ENCODE results near the gene SPDEF.

SPDEF gene

DNA sequence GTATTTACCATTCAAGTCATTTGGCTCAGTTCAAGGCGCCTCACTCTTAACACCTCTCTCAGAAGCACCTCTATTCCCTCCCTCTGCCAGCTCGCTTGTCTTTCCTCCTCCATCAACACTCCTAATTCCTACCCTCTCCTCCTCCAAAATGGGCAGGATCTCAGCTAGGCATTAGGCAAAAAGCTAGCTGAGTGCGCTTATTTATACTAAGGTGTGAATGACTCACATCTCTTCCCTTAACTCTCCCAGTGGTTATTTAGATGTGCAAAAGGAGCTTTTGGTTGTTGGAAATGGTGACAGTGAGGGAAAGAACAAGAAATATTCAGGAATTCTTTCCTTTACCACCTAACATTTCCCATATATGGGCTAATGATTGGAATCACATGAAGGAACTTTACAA, 61.2 kb downstream of the SPDEF start:
- TF ChIP-seq ZNF239 (tag by site-specific recombination; IDR thresholded peaks at IDR 0.05) (no peak), ZNF140 (tag by site-specific recombination; IDR thresholded peaks at IDR 0.05) (no peak), ZNF664 (tag by site-specific recombination; IDR thresholded peaks at IDR 0.05) (no peak), ZNF707 (tag by site-specific recombination; IDR thresholded peaks at IDR 0.05) (no peak), ZNF747 (tag by site-specific recombination; IDR thresholded peaks at IDR 0.05) (no peak), TRIM28 (IDR thresholded peaks at IDR 0.05; ENCODE audit: borderline replicate concordance, low read length) (no peak), ZSCAN30 (tag by site-specific recombination; IDR thresholded peaks at IDR 0.05) (no peak), ZNF623 (tag by site-specific recombination; IDR thresholded peaks at IDR 0.05) (no peak), ZNF585B (tag by site-specific recombination; IDR thresholded peaks at IDR 0.05) (no peak)
- H3K4me1 ChIP-seq (ENCODE audit: control insufficient read depth, insufficient read depth, low read length) = no peaks in the 10 kb centered on the region
- H3K36me3 ChIP-seq (ENCODE audit: control insufficient read depth in 2 of 2, insufficient read depth in 1 of 2, low read length in 2 of 2) = no peaks in the 10 kb centered on the region
- no peak overlapping the region for H3K27ac ChIP-seq (ENCODE audit: extremely low read depth, low read depth, low read length)
- no peak overlapping the region for H3K4me3 ChIP-seq (ENCODE audit: low read depth, low read length)
- ChIA-PET POLR2A (no interaction called here), CTCF (interaction anchor here (0.6 to 1.9 kb wide), 5 partner anchors 10 to 1298 kb away, joined by 3 to 9 read pairs (median 5); no protein-coding TSS in a partner anchor)
- no peaks in the 10 kb centered on the region for H3K9me3 ChIP-seq (ENCODE audit: control insufficient read depth, insufficient read depth, low read depth, low read length)

DNA sequence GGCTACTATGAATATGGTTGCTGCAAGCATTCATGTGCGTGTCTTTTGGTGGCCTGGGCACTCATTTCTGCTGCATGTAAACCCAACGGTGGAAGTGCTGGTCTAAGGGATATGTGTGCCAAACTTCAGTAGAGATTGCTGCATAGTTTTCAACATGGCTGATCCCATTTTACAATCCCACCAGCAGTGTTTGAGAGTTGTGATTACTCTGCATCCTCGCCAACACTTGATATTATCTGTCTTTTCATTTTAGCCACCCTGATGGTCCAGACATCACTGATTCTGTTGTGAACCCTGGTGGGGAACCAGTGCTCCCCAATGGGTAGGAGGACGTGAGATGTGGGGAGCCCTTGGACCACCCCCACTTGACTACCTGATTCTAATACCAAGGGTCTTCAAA, 62.8 kb downstream of the SPDEF start:
- TF ChIP-seq HOXA7 (CRISPR knock-in tag; IDR thresholded peaks at IDR 0.05; ENCODE audit: borderline replicate concordance) = no peak
- TF ChIP-seq GLI2 (tag by site-specific recombination; IDR thresholded peaks at IDR 0.05; ENCODE audit: borderline replicate concordance, low read depth) = no peak
- no peak for TF ChIP-seq ZNF138 (tag by site-specific recombination; IDR thresholded peaks at IDR 0.05; ENCODE audit: borderline replicate concordance)
- TF ChIP-seq ZNF830 (tag by site-specific recombination; IDR thresholded peaks at IDR 0.05; ENCODE audit: low read depth) = no peak
- CTCF ChIA-PET = interaction anchor here (0.8 to 1.9 kb wide), 3 partner anchors 16 to 244 kb away, joined by 3 to 9 read pairs (median 6); no protein-coding TSS in a partner anchor
- POLR2A ChIA-PET = interaction anchor here (0.6 kb wide), 1 partner anchor 330 kb away, joined by 4 read pairs; no protein-coding TSS in a partner anchor

DNA sequence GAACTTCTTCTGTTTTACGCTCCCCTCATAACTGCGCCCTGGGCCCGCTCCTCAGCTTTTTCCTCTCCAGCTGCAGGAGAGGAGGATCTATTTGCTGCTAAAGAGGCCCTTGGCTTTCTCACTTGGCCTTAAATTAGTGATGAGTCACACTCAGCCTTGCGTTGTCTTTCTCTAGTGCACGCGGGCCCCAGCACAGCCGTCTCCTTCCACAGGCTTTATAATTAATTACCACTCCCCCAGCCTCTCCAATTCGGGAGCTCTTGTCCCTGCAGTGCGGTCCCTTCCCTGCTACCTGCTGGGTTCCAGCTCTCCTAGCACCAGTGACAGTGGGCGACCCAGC, 65.1 kb downstream of the SPDEF start:
- Histone ChIP-seq H3K36me3 (ENCODE audit: control insufficient read depth in 2 of 2, insufficient read depth in 1 of 2, low read length in 2 of 2) (no peaks in the 10 kb centered on the region), H3K27ac (ENCODE audit: extremely low read depth, low read depth, low read length) (no peak overlapping the region), H3K4me3 (ENCODE audit: low read depth, low read length) (no peak overlapping the region), H3K9me3 (ENCODE audit: control insufficient read depth, insufficient read depth, low read depth, low read length) (no peaks in the 10 kb centered on the region), H3K4me1 (ENCODE audit: control insufficient read depth, insufficient read depth, low read length) (no peaks in the 10 kb centered on the region)
- POLR2A ChIA-PET = no interaction called here
- CTCF ChIA-PET = no interaction called here
- TF ChIP-seq, protein P1, sequence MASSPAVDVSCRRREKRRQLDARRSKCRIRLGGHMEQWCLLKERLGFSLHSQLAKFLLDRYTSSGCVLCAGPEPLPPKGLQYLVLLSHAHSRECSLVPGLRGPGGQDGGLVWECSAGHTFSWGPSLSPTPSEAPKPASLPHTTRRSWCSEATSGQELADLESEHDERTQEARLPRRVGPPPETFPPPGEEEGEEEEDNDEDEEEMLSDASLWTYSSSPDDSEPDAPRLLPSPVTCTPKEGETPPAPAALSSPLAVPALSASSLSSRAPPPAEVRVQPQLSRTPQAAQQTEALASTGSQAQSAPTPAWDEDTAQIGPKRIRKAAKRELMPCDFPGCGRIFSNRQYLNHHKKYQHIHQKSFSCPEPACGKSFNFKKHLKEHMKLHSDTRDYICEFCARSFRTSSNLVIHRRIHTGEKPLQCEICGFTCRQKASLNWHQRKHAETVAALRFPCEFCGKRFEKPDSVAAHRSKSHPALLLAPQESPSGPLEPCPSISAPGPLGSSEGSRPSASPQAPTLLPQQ (tag by site-specific recombination; IDR thresholded peaks at IDR 0.05) = peak; percentile 59; the same call in 1 of the 2 replicates
- TF ChIP-seq ZNF660 (tag by site-specific recombination; IDR thresholded peaks at IDR 0.05) (peak; percentile 66; the same call in 1 of the 2 replicates), ZNF223 (tag by site-specific recombination; IDR thresholded peaks at IDR 0.05) (no peak), ZNF654 (tag by site-specific recombination; IDR thresholded peaks at IDR 0.05; ENCODE audit: low read depth) (no peak), ZNF140 (tag by site-specific recombination; IDR thresholded peaks at IDR 0.05) (no peak), ZNF37A (tag by site-specific recombination; IDR thresholded peaks at IDR 0.05) (no peak), MEIS1 (CRISPR knock-in tag; IDR thresholded peaks at IDR 0.05; ENCODE audit: borderline replicate concordance) (no peak), ZBTB7A (tag by site-specific recombination; IDR thresholded peaks at IDR 0.05; ENCODE audit: low read depth) (no peak), GFI1B (tag by site-specific recombination; IDR thresholded peaks at IDR 0.05) (no peak), ZFHX2 (tag by site-specific recombination; conservative IDR thresholded peaks at IDR 0.05) (no peak), ZNF10 (tag by site-specific recombination; IDR thresholded peaks at IDR 0.05) (no peak), ZNF776 (tag by site-specific recombination; IDR thresholded peaks at IDR 0.05; ENCODE audit: borderline replicate concordance) (no peak), ZBTB8A (tag by site-specific recombination; IDR thresholded peaks at IDR 0.05) (no peak), ZIC2 (tag by site-specific recombination; IDR thresholded peaks at IDR 0.05) (peak; percentile 45), ZNF549 (tag by site-specific recombination; IDR thresholded peaks at IDR 0.05) (no peak), HOXA7 (CRISPR knock-in tag; IDR thresholded peaks at IDR 0.05; ENCODE audit: borderline replicate concordance) (no peak), ZNF629 (tag by site-specific recombination; IDR thresholded peaks at IDR 0.05) (no peak), ZNF350 (tag by site-specific recombination; IDR thresholded peaks at IDR 0.05) (no peak), ZNF558 (tag by site-specific recombination; IDR thresholded peaks at IDR 0.05) (no peak), ZNF791 (tag by site-specific recombination; IDR thresholded peaks at IDR 0.05) (no peak)
- TF ChIP-seq, protein P2, sequence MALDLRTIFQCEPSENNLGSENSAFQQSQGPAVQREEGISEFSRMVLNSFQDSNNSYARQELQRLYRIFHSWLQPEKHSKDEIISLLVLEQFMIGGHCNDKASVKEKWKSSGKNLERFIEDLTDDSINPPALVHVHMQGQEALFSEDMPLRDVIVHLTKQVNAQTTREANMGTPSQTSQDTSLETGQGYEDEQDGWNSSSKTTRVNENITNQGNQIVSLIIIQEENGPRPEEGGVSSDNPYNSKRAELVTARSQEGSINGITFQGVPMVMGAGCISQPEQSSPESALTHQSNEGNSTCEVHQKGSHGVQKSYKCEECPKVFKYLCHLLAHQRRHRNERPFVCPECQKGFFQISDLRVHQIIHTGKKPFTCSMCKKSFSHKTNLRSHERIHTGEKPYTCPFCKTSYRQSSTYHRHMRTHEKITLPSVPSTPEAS (tag by site-specific recombination; IDR thresholded peaks at IDR 0.05) = no peak
- TF ChIP-seq, protein P3, sequence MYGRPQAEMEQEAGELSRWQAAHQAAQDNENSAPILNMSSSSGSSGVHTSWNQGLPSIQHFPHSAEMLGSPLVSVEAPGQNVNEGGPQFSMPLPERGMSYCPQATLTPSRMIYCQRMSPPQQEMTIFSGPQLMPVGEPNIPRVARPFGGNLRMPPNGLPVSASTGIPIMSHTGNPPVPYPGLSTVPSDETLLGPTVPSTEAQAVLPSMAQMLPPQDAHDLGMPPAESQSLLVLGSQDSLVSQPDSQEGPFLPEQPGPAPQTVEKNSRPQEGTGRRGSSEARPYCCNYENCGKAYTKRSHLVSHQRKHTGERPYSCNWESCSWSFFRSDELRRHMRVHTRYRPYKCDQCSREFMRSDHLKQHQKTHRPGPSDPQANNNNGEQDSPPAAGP (tag by site-specific recombination; IDR thresholded peaks at IDR 0.05) = no peak

More for the DNA sequence above, 62.8 kb downstream of the SPDEF start:
- Histone ChIP-seq H3K36me3 (ENCODE audit: control insufficient read depth in 2 of 2, insufficient read depth in 1 of 2, low read length in 2 of 2) (no peaks in the 10 kb centered on the region), H3K4me1 (ENCODE audit: control insufficient read depth, insufficient read depth, low read length) (no peaks in the 10 kb centered on the region), H3K27ac (ENCODE audit: extremely low read depth, low read depth, low read length) (no peak overlapping the region), H3K9me3 (ENCODE audit: control insufficient read depth, insufficient read depth, low read depth, low read length) (no peaks in the 10 kb centered on the region), H3K4me3 (ENCODE audit: low read depth, low read length) (no peak overlapping the region)

All from HEK293 (cell line).